CD4-positive, alpha-beta T cell treated with Interleukin-6 at 100 ng/mL for 8 hours (primary cell): ENCODE data around the gene BNC2.

Experiments
- DNase-seq: peaks from one replicate; pipeline ENCODE4 v3.0.0-alpha.2; 2020; ENCODE audit warnings: mixed read lengths, low spot score

BNC2 gene

GRCh38 chr9:16598316-16598715 lies 272.2 kb downstream of the BNC2 start:
- DNase-seq = no peak

GRCh38 chr9:16597136-16597535 lies 273.3 kb downstream of the BNC2 start:
- no peak for DNase-seq

- DNase-seq = no peak
Observed at GRCh38 chr9:16595227-16595626, 275.2 kb downstream of the BNC2 start.

- no peak for DNase-seq
Observed at GRCh38 chr9:16594787-16595186, 275.7 kb downstream of the BNC2 start.

- DNase-seq = no peak
Observed at GRCh38 chr9:16593746-16594145, 276.7 kb downstream of the BNC2 start.

GRCh38 chr9:16591092-16591491 lies 279.4 kb downstream of the BNC2 start:
- DNase-seq = no peak

GRCh38 chr9:16585591-16585990 lies 284.9 kb downstream of the BNC2 start:
- DNase-seq = no peak

- DNase-seq = no peak
Observed at GRCh38 chr9:16579872-16580432, 290.5 kb downstream of the BNC2 start.

- DNase-seq = no peak
Observed at GRCh38 chr9:16575986-16576245, 294.6 kb downstream of the BNC2 start.

GRCh38 chr9:16575142-16575985 lies 295.1 kb downstream of the BNC2 start:
- no peak for DNase-seq

GRCh38 chr9:16572005-16572734 lies 298.3 kb downstream of the BNC2 start:
- no peak for DNase-seq

GRCh38 chr9:16571127-16571802 lies 299.2 kb downstream of the BNC2 start:
- DNase-seq = no peak

GRCh38 chr9:16563446-16563845 lies 307.0 kb downstream of the BNC2 start:
- no peak for DNase-seq

GRCh38 chr9:16561121-16561520 lies 309.3 kb downstream of the BNC2 start:
- DNase-seq = no peak

- DNase-seq = no peak
Observed at GRCh38 chr9:16559418-16560188, 310.9 kb downstream of the BNC2 start.

GRCh38 chr9:16555802-16556201 lies 314.7 kb downstream of the BNC2 start:
- DNase-seq = no peak

- DNase-seq = no peak
Observed at GRCh38 chr9:16553869-16554540, 316.5 kb downstream of the BNC2 start.

GRCh38 chr9:16552252-16552651 lies 318.2 kb downstream of the BNC2 start:
- DNase-seq = no peak

- DNase-seq = no peak
Observed at GRCh38 chr9:16551692-16552091, 318.8 kb downstream of the BNC2 start.

GRCh38 chr9:16545639-16546038 lies 324.8 kb downstream of the BNC2 start:
- no peak for DNase-seq

- no peak for DNase-seq
Observed at GRCh38 chr9:16544842-16545241, 325.6 kb downstream of the BNC2 start.
